OCI-LY3 (cell line): ENCODE results near the gene MRPL57.
"Not testable (repeated sequence)": the region's sequence is repeated elsewhere in the genome, so short reads cannot be mapped to it uniquely, and the experiment has no call there.

ENCODE experiments used
- H2AFZ ChIP-seq: fragments of 200-600, 300-600 bp; shearing (Covaris generic); 2 replicates; pipeline ENCODE4 v1.6.0; 2014; ENCODE audit warnings: antibody characterized with exemption, low read depth, low read length
- H3K27ac ChIP-seq: fragments of 200-600, 300-600 bp; sonication (generic); 2 replicates; pipeline ENCODE4 v1.5.1; 2014; ENCODE audit warnings: mild to moderate bottlenecking, low read length, moderate library complexity, mixed read lengths
- H3K27me3 ChIP-seq: fragments of 200-600, 300-600 bp; sonication (generic); 2 replicates; pipeline ENCODE4 v1.6.1; 2014; ENCODE audit warnings: low read depth, low read length, mixed read lengths
- H3K36me3 ChIP-seq: fragments of 200-600, 300-600 bp; sonication (generic); replicated peaks from 2 replicates; pipeline ENCODE3; 2014; ENCODE audit warnings: low read depth, low read length, mixed read lengths
- H3K4me1 ChIP-seq: fragments of 300-600, 200-600 bp; sonication (generic); 2 replicates; pipeline ENCODE4 v1.6.1; 2014; ENCODE audit warnings: low read length, mixed read lengths
- H3K4me2 ChIP-seq: fragments of 200-600, 300-600 bp; sonication (generic); 2 replicates; pipeline ENCODE4 v1.6.1; 2014; ENCODE audit warnings: low read length, mixed read lengths
- H3K4me3 ChIP-seq: fragments of 300-600, 200-600 bp; sonication (generic); 2 replicates; pipeline ENCODE4 v1.5.1; 2014; ENCODE audit warnings: antibody characterized with exemption, mild to moderate bottlenecking, low read length, moderate library complexity
- H3K79me2 ChIP-seq: fragments of 300-600, 200-600 bp; shearing (Covaris generic); 2 replicates; pipeline ENCODE4 v1.6.1; 2014; ENCODE audit warnings: mild to moderate bottlenecking, low read length, mixed read lengths
- H3K9ac ChIP-seq: fragments of 300-600, 200-600 bp; shearing (Covaris generic); 2 replicates; pipeline ENCODE4 v1.6.0; 2014; ENCODE audit warnings: mild to moderate bottlenecking, low read length, moderate library complexity
- H3K9me3 ChIP-seq: fragments of 200-600, 300-600 bp; shearing (Covaris generic); 2 replicates; pipeline ENCODE4 v1.6.1; 2014; ENCODE audit warnings: low read length, mixed read lengths; ENCODE audit not compliant: insufficient read depth
- H4K20me1 ChIP-seq: fragments of 200-600, 300-600 bp; sonication (generic); 2 replicates; pipeline ENCODE4 v1.6.1; 2016; ENCODE audit warnings: low read length, mixed read lengths; ENCODE audit not compliant: insufficient read depth
- CTCF ChIP-seq: fragments of 200-600, 300-600 bp; sonication (generic); IDR thresholded peaks from 2 replicates; pipeline ENCODE4 v1.5.1; 2014; ENCODE audit warnings: antibody characterized with exemption, low read length, low read depth
- EZH2phosphoT487 ChIP-seq: fragments of 200-600 bp; shearing (Covaris generic); IDR thresholded peaks from 2 replicates; pipeline ENCODE4 v1.6.1; 2018; ENCODE audit warnings: antibody characterized with exemption, mixed run types, low read depth

MRPL57 gene

GRCh38 chr13:21152251-21152899, 24.1 kb upstream of the MRPL57 start:
- H3K9me3 ChIP-seq: no peaks in the 10 kb centered on the region
- H3K4me1 ChIP-seq: no peaks in the 10 kb centered on the region
- H3K4me3 ChIP-seq: no peak overlapping the region
- TF ChIP-seq CTCF (no peak), EZH2phosphoT487 (no peak)
- peaks cover 39% of the 10 kb centered on the region for H3K36me3 ChIP-seq
- H4K20me1 ChIP-seq: peaks cover 4% of the 10 kb centered on the region; the same call in 1 of the 2 replicates
- H3K27ac ChIP-seq: no peak overlapping the region
- no peak overlapping the region for H2AFZ ChIP-seq
- H3K27me3 ChIP-seq: no peaks in the 10 kb centered on the region
- no peak overlapping the region for H3K4me2 ChIP-seq
- no peaks in the 10 kb centered on the region for H3K79me2 ChIP-seq
- no peak overlapping the region for H3K9ac ChIP-seq

GRCh38 chr13:21164631-21165030, 11.8 kb upstream of the MRPL57 start:
- H3K9ac ChIP-seq: no peak overlapping the region
- H2AFZ ChIP-seq: no peak overlapping the region
- no peaks in the 10 kb centered on the region for H3K9me3 ChIP-seq
- H3K27me3 ChIP-seq: no peaks in the 10 kb centered on the region
- no peak overlapping the region for H3K27ac ChIP-seq
- H3K4me1 ChIP-seq: no peaks in the 10 kb centered on the region
- peaks cover 5% of the 10 kb centered on the region; the same call in 1 of the 2 replicates for H3K79me2 ChIP-seq
- no peaks in the 10 kb centered on the region for H4K20me1 ChIP-seq
- H3K4me2 ChIP-seq: no peak overlapping the region
- no peak overlapping the region for H3K4me3 ChIP-seq
- peaks cover 31% of the 10 kb centered on the region for H3K36me3 ChIP-seq
- TF ChIP-seq CTCF (no peak), EZH2phosphoT487 (no peak)

GRCh38 chr13:21165606-21166005, 10.9 kb upstream of the MRPL57 start:
- not testable (repeated sequence) for H3K4me3 ChIP-seq, H3K4me1 ChIP-seq, H4K20me1 ChIP-seq, H3K27ac ChIP-seq, H3K27me3 ChIP-seq, H3K79me2 ChIP-seq, H3K9ac ChIP-seq, H3K4me2 ChIP-seq, H3K9me3 ChIP-seq, H2AFZ ChIP-seq
- H3K36me3 ChIP-seq: peaks cover 29% of the 10 kb centered on the region

GRCh38 chr13:21171420-21171819, 5.0 kb upstream of the MRPL57 start:
- H3K27ac ChIP-seq: no peak overlapping the region
- no peaks in the 10 kb centered on the region for H3K9me3 ChIP-seq
- no peak overlapping the region for H2AFZ ChIP-seq
- H4K20me1 ChIP-seq: no peaks in the 10 kb centered on the region
- no peak overlapping the region for H3K9ac ChIP-seq
- TF ChIP-seq EZH2phosphoT487 (no peak), CTCF (no peak)
- H3K4me3 ChIP-seq: no peak overlapping the region
- no peaks in the 10 kb centered on the region for H3K27me3 ChIP-seq
- H3K79me2 ChIP-seq: peaks cover 55% of the 10 kb centered on the region
- H3K4me2 ChIP-seq: no peak overlapping the region
- H3K4me1 ChIP-seq: peaks cover 5% of the 10 kb centered on the region; the same call in 1 of the 2 replicates
- peaks cover 29% of the 10 kb centered on the region for H3K36me3 ChIP-seq

GRCh38 chr13:21173767-21174166, 2.7 kb upstream of the MRPL57 start:
- not testable (repeated sequence) for H3K9ac ChIP-seq, H3K27ac ChIP-seq, H3K27me3 ChIP-seq, H2AFZ ChIP-seq, H4K20me1 ChIP-seq, H3K9me3 ChIP-seq, H3K4me3 ChIP-seq, H3K4me2 ChIP-seq
- H3K4me1 ChIP-seq: peaks cover 14% of the 10 kb centered on the region
- H3K36me3 ChIP-seq: peaks cover 25% of the 10 kb centered on the region
- peaks cover 75% of the 10 kb centered on the region for H3K79me2 ChIP-seq
